Smooth muscle cell of the brain vasculature (primary cell): ENCODE results near the gene RBBP8NL.

Source experiments
- DNase-seq: peaks from one replicate; pipeline ENCODE4 v3.0.0-alpha.2; 2012; ENCODE audit warnings: low read depth, low spot score

The RBBP8NL gene

GRCh38 chr20:62420846-62421715, 6.3 kb downstream of the RBBP8NL start:
- DNase-seq, result no peak

DNA sequence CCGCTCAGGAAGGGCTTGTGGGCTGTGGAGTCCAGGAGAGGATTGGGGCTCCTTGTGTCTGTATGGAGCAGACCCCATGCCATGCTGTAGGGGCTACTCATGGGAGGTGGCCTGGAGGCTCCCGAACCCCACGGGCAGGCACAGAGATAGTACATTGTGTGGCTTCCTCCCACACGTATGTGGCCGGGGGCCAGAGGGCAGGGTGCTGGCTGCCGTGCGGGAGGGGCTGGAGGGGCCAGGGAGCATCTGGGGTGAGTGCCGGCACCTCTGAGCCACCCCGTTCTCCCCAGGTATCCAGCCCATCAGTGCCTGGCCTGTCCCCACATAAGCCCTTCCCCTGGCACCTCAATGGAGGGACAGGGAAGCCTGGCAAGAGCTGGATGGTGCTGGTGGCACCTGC, 7.6 kb downstream of the RBBP8NL start:
- no peak for DNase-seq

DNA sequence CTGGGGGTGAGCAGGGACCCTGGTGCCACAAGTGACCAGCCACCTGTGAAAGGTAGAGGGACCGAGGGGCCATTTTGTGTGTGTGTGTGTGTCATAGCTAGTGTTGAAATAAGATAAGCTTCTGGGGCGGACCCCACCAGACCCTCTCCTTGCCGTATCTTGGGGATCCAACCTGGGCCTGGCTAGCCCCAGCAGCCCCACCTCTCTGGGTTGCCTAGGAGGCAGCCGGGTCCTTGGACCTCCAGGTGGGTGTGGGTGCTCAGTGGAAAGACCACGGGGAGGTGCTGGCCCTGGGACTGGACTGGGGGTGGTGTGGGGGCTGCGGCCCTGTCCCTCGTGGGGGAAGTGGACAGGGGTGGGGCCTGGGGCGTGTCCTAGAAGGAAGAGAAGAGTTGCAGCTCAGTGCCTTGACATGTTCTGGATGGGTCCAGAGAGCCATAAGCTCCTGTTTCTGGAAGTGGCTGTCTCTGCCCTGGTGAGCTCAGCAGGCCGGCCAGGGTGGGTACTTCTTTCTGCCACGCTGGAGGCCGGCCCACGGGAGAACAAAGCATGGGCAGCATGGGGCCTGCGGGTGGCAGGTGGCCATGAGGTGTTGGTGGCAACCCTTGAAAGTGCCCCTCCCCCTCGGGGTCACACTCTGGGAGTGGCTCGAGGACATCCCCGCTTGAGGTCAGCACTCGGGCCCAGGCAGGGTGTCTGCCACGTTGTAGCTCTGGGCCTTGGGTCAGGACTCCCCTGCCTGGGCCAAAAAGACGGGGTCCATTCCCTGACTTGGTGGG, 8.4 kb downstream of the RBBP8NL start:
- no peak for DNase-seq

GRCh38 chr20:62417981-62418708, 9.2 kb downstream of the RBBP8NL start:
- no peak for DNase-seq

DNA sequence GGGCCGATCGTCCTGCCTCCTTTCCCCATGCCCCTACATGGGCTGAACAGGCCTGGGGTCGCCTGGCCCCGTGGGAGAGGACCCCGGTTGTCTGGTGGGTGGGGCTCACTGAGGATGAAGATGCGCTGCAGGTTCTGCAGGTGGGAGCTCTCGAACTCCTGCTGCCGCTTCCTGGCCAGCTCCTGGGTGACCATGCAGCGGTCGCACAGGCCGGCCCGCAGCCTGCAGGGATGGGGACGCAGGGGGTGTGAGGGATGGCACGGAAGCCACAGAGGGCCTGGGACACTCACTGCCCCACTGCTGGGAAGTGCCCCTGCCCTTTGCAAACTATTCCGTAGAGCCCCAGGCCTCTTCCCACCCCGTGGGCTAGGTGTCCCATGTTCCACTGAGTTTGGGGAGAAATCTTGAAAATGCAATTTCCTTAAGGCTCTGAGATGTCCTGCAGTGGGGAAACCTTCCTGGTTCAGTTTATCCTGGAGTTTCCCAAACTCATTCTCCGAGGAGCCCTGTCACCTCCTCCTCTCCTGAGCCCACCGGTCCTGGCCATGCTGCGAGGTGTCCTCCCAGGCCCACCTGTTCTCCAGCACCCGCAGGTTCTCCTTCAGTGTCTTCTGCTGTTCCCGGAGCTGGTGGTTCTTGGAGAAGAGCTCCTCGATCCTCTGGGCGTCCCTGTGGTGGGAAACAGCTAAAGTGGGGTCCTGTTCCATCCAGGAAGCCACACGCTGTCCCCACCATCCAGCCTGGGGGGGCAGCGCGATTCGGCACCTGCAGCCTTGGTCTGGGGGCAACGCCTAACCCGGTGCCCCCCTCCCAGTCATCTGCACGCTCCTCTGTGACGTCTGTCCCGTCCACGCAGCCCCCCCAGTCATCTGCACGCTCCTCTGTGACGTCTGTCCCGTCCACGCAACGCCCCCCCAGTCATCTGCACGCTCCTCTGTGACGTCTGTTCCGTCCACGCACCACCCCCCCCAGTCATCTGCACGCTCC, 10.4 kb downstream of the RBBP8NL start:
- no peak for DNase-seq

DNA sequence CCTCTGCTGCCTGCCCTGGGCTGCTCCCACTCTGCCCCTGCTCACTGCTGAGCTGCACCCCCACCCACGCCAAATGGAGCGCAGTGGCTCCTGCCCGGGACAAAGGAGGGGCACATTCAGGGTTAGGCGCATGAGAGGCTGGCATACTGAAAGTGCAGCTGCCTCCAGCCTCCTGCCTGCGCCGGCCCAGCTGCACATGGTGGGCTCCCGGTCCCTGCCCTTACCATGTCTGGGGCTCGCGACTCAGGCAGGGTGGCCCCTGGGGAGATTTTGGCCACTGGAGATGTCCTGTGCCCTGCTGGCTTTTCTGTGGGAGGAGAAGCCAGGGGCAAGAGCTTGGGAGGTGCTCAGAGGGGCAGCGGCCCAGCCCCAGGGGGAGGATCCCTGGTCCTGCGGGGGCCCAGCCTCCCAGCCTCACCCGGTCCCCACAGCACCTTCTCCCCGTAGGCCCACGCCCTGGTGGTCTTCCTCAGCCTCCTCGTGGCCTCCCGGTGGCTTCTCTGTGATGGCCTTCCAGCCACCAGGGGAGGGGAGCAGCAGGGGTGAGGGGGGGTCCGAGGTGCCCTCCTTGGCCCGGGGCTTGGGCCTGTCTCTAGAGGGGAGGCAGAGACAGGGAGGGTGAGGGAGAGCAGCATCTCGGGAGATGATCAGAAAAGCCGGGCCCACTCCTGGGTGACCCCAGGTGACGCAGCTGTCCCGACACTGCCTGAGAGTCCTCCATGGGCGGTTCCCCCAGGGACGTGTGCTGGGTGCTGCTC, 11.8 kb downstream of the RBBP8NL start:
- DNase-seq, result no peak

GRCh38 chr20:62413896-62414481, 13.3 kb downstream of the RBBP8NL start:
- DNase-seq, result no peak

GRCh38 chr20:62413025-62413570, 14.2 kb downstream of the RBBP8NL start:
- no peak for DNase-seq

DNA sequence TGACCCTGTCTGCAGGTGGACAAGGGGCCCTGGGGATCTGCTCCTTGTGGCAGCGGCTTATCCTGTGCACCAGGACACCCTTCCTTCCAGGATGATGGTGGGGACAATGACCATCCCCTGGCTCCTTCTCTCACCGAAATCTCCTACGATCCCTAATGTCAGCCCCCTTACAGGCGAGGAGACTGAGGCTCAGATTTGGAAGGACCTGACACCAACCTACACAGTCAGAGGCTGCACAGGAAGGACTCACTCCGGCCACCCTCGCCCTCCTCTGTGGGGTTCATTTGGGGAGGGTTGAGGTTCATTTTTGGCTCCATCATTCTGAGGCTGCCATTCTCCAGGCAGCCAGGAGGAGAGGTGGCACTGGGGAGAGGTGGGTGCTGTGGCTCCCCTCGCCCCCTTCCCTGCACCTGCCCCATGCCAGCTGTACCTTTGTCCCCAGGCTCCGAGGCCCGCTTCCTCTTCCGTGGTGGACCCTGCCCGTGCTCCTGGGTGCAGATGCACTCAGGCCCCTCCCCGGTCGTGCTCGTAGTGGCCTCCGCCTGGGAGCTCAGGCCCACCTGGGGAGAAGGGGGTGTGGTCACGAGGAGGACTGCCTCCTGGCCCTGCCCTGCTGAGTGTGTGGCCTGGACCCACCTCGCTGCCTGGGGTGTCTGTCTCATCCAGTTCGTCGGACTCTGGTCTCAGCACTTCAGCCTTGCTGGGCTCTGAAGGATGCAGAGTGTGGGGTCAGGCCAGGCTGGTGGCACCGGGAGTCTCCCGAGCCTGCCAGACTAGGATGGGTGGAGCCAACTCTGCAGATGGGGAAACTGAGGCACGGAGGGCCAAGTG, 14.9 kb downstream of the RBBP8NL start:
- DNase-seq, result no peak

GRCh38 chr20:62411479-62412193, 15.7 kb downstream of the RBBP8NL start:
- no peak for DNase-seq

GRCh38 chr20:62410746-62411478, 16.4 kb downstream of the RBBP8NL start:
- DNase-seq, result no peak

DNA sequence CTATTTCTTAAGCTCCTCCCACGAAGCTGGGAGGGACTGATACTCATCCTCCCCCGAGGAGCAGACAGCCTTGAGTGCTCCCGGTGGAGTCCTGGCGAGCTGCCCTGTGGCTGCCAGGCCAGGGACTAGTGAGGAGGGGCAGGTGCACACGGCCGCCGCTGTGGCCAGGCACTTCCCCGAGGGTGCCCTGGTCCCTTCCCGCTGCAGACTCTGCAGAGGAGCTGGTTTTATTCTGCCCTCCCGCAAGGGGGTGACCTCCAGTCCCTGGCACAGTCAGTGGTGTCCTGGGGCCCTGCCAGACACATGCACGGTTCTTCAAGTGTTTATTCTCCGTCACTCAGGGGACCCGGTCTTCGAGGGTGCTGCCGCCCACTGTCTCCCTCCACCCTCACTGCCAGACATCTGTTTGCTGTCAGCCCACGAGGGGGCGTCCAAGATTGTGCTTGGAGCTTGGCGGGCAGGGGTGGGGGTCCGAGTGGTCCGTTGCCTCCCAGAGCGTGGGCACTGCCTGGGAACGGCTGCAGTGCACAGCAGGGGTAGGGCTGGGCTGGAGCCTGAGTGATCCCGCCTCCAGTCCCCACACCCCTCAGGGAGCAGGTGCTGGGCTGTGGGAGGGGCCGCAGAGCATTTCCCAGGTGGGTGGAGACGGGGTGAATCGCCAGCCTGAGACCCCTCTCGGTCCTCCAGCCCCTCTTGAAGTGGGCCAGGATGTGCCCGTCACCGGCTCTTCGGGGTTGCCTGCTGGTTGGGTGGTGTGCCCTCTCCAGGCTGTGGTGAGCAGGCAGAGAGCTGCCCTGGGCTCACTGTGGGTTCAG, 17.2 kb downstream of the RBBP8NL start:
- DNase-seq, result no peak

- DNase-seq, result no peak
Measured at GRCh38 chr20:62409086-62409853, 18.1 kb downstream of the RBBP8NL start.

DNA sequence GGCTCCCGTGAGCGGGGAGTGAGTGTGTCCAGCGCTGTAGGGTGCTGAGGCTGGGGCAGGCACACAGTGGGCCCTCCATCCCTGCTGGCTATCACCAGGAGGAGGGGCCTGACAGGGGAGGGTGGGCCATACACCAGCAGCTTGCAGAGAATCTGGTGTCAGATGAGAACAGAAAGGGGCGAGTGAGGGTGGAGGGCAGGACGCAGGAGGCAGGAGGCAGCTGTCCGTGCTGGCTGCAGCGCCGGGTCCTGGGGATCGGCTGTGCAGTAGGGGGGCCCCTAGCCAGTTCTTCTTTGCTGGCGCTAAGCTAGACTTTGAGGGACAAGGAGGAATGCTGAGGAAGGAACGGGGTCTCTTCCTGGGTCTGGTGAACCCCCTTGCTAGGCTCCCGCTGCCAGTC, 18.7 kb downstream of the RBBP8NL start:
- no peak for DNase-seq

- no peak for DNase-seq
Measured at GRCh38 chr20:62408055-62408454, 19.3 kb downstream of the RBBP8NL start.
